K562 (cell line): Measurements from ENCODE around the gene PGAP3. TPM values are rescaled to one million over a fixed set of nuclear protein-coding genes. Genes with fewer than 3 reads are reported as not detected.

Source experiments
- ATAC-seq: fragments of 200-7000 bp; cut with Tn5 transposase; 3 replicates; pipeline ENCODE4 v1.9.1; 2020; ENCODE audit warnings: moderate library complexity
- BruUV-seq: library from RNA; stranded (reverse); fragments of 400-500 nt; replicated peaks from 2 replicates; lab custom pipeline; 2021; lab: Mats Ljungman, UMichigan
- CTCF ChIA-PET: fragments of 300-600 bp; formaldehyde crosslinking; extraction: SDS; loops from one replicate; lab custom pipeline; 2021; ENCODE audit warnings: low intra/inter-chr PET ratio; lab: Yijun Ruan, JAX
- POLR2A ChIA-PET: fragments of 300-600, 350-650 bp; sonication (Branson Sonifier 250); formaldehyde crosslinking; extraction: SDS; loops from one replicate; lab custom pipeline; 2021; ENCODE audit warnings: antibody characterized with exemption, inconsistent platforms; lab: Yijun Ruan, JAX
- DNase-seq, 4 experiments: peaks; one replicate each; pipeline versions ENCODE4 v3.0.0 to v3.0.0-alpha.2; 2011 to 2018; ENCODE audit warnings: low spot score in 3 of 4, mixed read lengths in 3 of 4; ENCODE audit errors: extremely low read depth in 1 of 4
- FAIRE-seq: peaks from 2 replicates; lab custom pipeline; 2011; peaks lifted over from hg19 to GRCh38; lab: Jason Lieb, UNC
- H2AFZ ChIP-seq: 2 replicates; pipeline ENCODE4 v1.6.0; 2011; ENCODE audit warnings: low read depth, low read length, control low read depth, inconsistent platforms
- H3K27ac ChIP-seq: fragments of 200-600 bp; 3 replicates; pipeline ENCODE4 v1.8.0; 2011; ENCODE audit warnings: low read depth, mild to moderate bottlenecking, control low read depth, inconsistent platforms, low read length, moderate library complexity, mixed read lengths; ENCODE audit errors: extremely low read depth
- H3K27me3 ChIP-seq, 2 experiments: fragments of 300-600 bp in 1 of 2; 2 replicates in 1 of 2; 3 replicates in 1 of 2; pipeline versions ENCODE4 v1.6.0 to v1.8.0; 2011; ENCODE audit warnings: inconsistent platforms in 2 of 2, low read length in 2 of 2, mild to moderate bottlenecking in 1 of 2, mixed read lengths in 1 of 2, moderate library complexity in 1 of 2; ENCODE audit not compliant: control insufficient read depth in 2 of 2, insufficient read depth in 2 of 2
- H3K36me3 ChIP-seq: fragments of 300-600 bp; 3 replicates; pipeline ENCODE4 v1.8.0; 2011; ENCODE audit warnings: mild to moderate bottlenecking, low read length, inconsistent platforms; ENCODE audit not compliant: control insufficient read depth, insufficient read depth
- H3K4me1 ChIP-seq, 2 experiments: fragments of 200-600 bp in 1 of 2; replicated peaks in 1 of 2; 2 replicates in 1 of 2; 3 replicates in 1 of 2; pipeline versions ENCODE4 v1.5.1 to v1.8.0; 2011; ENCODE audit warnings: inconsistent platforms in 2 of 2, low read length in 2 of 2, mild to moderate bottlenecking in 1 of 2, mixed read lengths in 1 of 2, moderate library complexity in 1 of 2; ENCODE audit not compliant: control insufficient read depth in 2 of 2, insufficient read depth in 2 of 2
- H3K4me2 ChIP-seq: 2 replicates; pipeline ENCODE4 v1.6.1; 2011; ENCODE audit warnings: low read length, control low read depth, inconsistent platforms, mixed read lengths; ENCODE audit not compliant: insufficient read depth
- H3K4me3 ChIP-seq: fragments of 200-600 bp; sonication (generic), shearing (Covaris generic); 2 replicates; pipeline ENCODE4 v1.5.1; 2016; ENCODE audit warnings: control low read depth, inconsistent platforms
- H3K79me2 ChIP-seq: fragments of 200-600 bp; 3 replicates; pipeline ENCODE4 v1.8.0; 2011; ENCODE audit warnings: low read length, inconsistent platforms; ENCODE audit not compliant: control insufficient read depth, insufficient read depth
- H3K9ac ChIP-seq, 2 experiments: 2 replicates each; pipeline versions ENCODE4 v1.6.0 to v1.6.1; 2011; ENCODE audit warnings: low read depth in 2 of 2, low read length in 2 of 2, control low read depth in 1 of 2, inconsistent platforms in 1 of 2, mild to moderate bottlenecking in 1 of 2, mixed read lengths in 1 of 2; ENCODE audit not compliant: insufficient read depth in 1 of 2
- H3K9me1 ChIP-seq: one replicate; pipeline ENCODE4 v1.6.0; 2011; ENCODE audit warnings: inconsistent platforms, mild to moderate bottlenecking, low read length, moderate library complexity; ENCODE audit not compliant: control insufficient read depth, insufficient read depth
- H3K9me3 ChIP-seq: replicated peaks from 2 replicates; pipeline ENCODE4 v1.5.1; 2011; ENCODE audit warnings: low read depth, low read length, inconsistent platforms; ENCODE audit not compliant: control insufficient read depth, insufficient read depth
- H4K20me1 ChIP-seq: replicated peaks from 2 replicates; pipeline ENCODE4 v1.6.1; 2011; ENCODE audit warnings: low read length, inconsistent platforms, mixed read lengths; ENCODE audit not compliant: control insufficient read depth, insufficient read depth
- HNRNPL ChIP-seq: fragments of 200-400 bp; formaldehyde crosslinking; IDR thresholded peaks from 2 replicates; pipeline ENCODE4 v1.6.1; 2017; ENCODE audit warnings: low read depth, mild to moderate bottlenecking, low read length
- SMARCA4 ChIP-seq: fragments of 450-650 bp; IDR thresholded peaks from 2 replicates; pipeline ENCODE4 v1.6.1; 2016
- ZC3H8 ChIP-seq: fragments of 450-650 bp; IDR thresholded peaks from 2 replicates; pipeline ENCODE4 v1.6.1; 2017
- ZFP36 ChIP-seq: fragments of 150-350 bp; IDR thresholded peaks from 2 replicates; pipeline ENCODE4 v1.6.1; 2018; ENCODE audit warnings: low read length, low read depth; ENCODE audit not compliant: partially characterized antibody
- ZNF696 ChIP-seq: fragments of 250-450 bp; sonication (Bioruptor Pico); conservative IDR thresholded peaks from 2 replicates; pipeline ENCODE4 v1.4.0; 2020; ENCODE audit warnings: mild to moderate bottlenecking, moderate library complexity
- ZSCAN29 ChIP-seq: fragments of 450-650 bp; IDR thresholded peaks from 2 replicates; pipeline ENCODE4 v1.6.1; 2017
- WGBS: fragments of 100-300 bp; shearing (Covaris generic); methylation state at CpG from one replicate; pipeline ENCODE4 v1.1.6; 2016; ENCODE audit warnings: low coverage, mixed read lengths; ENCODE audit not compliant: insufficient coverage; ENCODE audit errors: missing lambda C conversion rate; 5-methylcytosine and 5-hydroxymethylcytosine counted together
- in situ Hi-C: fragments of 300-500 bp; cut with MboI; formaldehyde crosslinking; loops from 4 replicates; pipeline ENCODE4 v1.15.0; 2018; ENCODE audit warnings: inconsistent platforms, mixed read lengths
- intact Hi-C: fragments of 100-400 bp; cut with micrococcal nuclease; formaldehyde crosslinking; loops from 2 replicates; pipeline ENCODE4 v1.14.2; 2022
- polyA plus RNA-seq, 8 experiments: library from polyadenylated mRNA; depleted of rRNA in 4 of 8; stranded (reverse) in 5 of 8; unstranded in 3 of 8; fragments of >200 nt; fragmentation: Nextera tagmentation in 2 of 8; fragmentation: Illumina TruSeq in 1 of 8; extraction: Ambion mirVana in 2 of 8; extraction: Trizol in 1 of 8; gene quantifications; 2 replicates each; pipeline versions ENCODE4 v1.2.1 to v1.2.3, GENCODE V29; 2011 to 2014; ENCODE audit warnings: inconsistent platforms in 1 of 8, missing spikeins in 1 of 8
- total RNA-seq, 7 experiments: library from RNA; depleted of rRNA in 6 of 7; stranded (reverse); fragments of >200 nt in 6 of 7; fragmentation: Illumina TruSeq in 2 of 7; extraction: Trizol in 2 of 7; gene quantifications; 2 replicates each; pipeline versions ENCODE4 v1.2.1 to v1.2.3, GENCODE V29; 2011 to 2021; ENCODE audit warnings: low replicate concordance in 1 of 7
- TF ChIP-seq, protein P1 (sequence below), 3 experiments: IDR thresholded peaks in 2 of 3; conservative IDR thresholded peaks in 1 of 3; 2 replicates each; pipeline ENCODE4 v1.5.1; 2011 to 2012; ENCODE audit warnings: low read length in 3 of 3, mild to moderate bottlenecking in 3 of 3, control low read depth in 2 of 3, improper control_type of control experiment in 1 of 3, inconsistent platforms in 1 of 3, low read depth in 1 of 3, mixed read lengths in 1 of 3, moderate library complexity in 1 of 3; ENCODE audit not compliant: insufficient read depth in 2 of 3
- TF ChIP-seq, protein P2 (sequence below): fragments of 250-450 bp; sonication (Bioruptor Pico); IDR thresholded peaks from 2 replicates; pipeline ENCODE4 v1.4.0; 2020; ENCODE audit warnings: mild to moderate bottlenecking, moderate library complexity

PGAP3 gene
- total and polyA plus RNA-seq, 9 of the 15 experiments (the other 6 are each of a cell fraction or from before 2014, with no cell fraction given): 0.38 to 9.4 (median 4.5) TPM

DNA sequence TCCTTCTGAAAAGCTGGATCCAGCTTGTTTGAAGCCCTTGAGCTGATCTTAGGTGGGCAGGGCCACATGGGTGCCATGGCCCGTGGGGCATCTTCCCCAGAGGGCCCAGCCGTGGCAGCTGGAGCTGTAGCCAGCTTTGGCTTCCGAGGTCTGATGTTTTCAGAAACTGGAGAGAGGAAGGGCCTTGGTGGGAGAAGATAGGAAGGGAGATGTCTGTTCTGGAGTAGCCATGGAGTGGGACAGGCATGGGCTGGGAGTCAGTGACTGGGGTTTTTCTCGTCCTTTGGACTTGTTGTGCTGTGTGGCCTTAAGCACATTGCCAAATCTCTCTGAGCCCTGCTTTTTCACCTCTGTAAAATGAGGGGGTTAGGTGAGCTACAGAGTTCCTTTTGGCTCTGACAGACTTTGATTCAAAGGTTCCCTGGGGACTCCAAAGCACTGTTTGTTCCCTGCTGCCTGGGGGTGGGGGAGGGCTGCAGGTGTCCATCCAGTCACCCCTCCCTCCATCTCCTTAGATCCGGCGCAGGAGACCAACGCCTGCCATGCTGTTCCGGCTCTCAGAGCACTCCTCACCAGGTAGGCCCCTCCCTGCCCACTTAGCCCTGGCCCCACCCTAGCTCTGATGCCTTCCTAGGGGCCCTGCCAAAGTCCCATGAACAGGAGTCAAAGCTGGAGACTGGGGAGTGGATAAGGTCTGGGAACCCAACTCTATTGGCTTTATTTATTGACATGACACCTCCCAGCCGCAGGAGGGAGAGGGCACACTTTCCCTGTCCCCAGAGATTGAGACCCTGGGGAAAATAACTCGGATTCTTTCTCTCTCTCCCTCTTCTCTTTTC is 59.0 kb downstream of the PGAP3 start:
- DNase-seq: no peak
- Histone ChIP-seq H3K27ac (no peak overlapping the region), H3K9me1 (no peaks in the 10 kb centered on the region), H3K4me1 (peaks cover 0 to 41% of the 10 kb centered on the region in 2 experiments; a peak in 2 of 5 replicates), H3K27me3 (no peaks in the 10 kb centered on the region), H3K9ac (peak overlapping the region in 1 of 2 experiments; percentile 28; a peak in 1 of 4 replicates), H3K4me3 (no peak overlapping the region), H3K9me3 (no peaks in the 10 kb centered on the region), H2AFZ (no peak overlapping the region), H3K36me3 (no peaks in the 10 kb centered on the region), H3K4me2 (no peak overlapping the region), H4K20me1 (no peaks in the 10 kb centered on the region), H3K79me2 (no peaks in the 10 kb centered on the region)
- CTCF ChIA-PET: interaction anchor here (0.6 kb wide), 1 partner anchor 356 kb away, joined by 3 read pairs; no protein-coding TSS in a partner anchor
- POLR2A ChIA-PET: interaction anchor here (0.6 to 1.6 kb wide), 3 partner anchors 11 to 100 kb away, joined by 3 to 7 read pairs (median 4); no protein-coding TSS in a partner anchor
- WGBS: 35% methylated on average over 10 of the region's 10 CpGs
- no peak for FAIRE-seq
- no peak for TF ChIP-seq ZC3H8
- TF ChIP-seq, protein P1, sequence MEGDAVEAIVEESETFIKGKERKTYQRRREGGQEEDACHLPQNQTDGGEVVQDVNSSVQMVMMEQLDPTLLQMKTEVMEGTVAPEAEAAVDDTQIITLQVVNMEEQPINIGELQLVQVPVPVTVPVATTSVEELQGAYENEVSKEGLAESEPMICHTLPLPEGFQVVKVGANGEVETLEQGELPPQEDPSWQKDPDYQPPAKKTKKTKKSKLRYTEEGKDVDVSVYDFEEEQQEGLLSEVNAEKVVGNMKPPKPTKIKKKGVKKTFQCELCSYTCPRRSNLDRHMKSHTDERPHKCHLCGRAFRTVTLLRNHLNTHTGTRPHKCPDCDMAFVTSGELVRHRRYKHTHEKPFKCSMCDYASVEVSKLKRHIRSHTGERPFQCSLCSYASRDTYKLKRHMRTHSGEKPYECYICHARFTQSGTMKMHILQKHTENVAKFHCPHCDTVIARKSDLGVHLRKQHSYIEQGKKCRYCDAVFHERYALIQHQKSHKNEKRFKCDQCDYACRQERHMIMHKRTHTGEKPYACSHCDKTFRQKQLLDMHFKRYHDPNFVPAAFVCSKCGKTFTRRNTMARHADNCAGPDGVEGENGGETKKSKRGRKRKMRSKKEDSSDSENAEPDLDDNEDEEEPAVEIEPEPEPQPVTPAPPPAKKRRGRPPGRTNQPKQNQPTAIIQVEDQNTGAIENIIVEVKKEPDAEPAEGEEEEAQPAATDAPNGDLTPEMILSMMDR (IDR thresholded peaks at IDR 0.05 in 2 of 3, conservative IDR thresholded peaks at IDR 0.05 in 1 of 3; ENCODE audit: insufficient read depth in 2 of 3, low read depth in 1 of 3, low read length in 3 of 3): peak in 1 of 3 experiments; percentile 18; a peak in 2 of 6 replicates
- no peak for TF ChIP-seq ZNF696 (CRISPR knock-in tag)
- no peak for TF ChIP-seq SMARCA4
- TF ChIP-seq HNRNPL: no peak
- TF ChIP-seq, protein P2, sequence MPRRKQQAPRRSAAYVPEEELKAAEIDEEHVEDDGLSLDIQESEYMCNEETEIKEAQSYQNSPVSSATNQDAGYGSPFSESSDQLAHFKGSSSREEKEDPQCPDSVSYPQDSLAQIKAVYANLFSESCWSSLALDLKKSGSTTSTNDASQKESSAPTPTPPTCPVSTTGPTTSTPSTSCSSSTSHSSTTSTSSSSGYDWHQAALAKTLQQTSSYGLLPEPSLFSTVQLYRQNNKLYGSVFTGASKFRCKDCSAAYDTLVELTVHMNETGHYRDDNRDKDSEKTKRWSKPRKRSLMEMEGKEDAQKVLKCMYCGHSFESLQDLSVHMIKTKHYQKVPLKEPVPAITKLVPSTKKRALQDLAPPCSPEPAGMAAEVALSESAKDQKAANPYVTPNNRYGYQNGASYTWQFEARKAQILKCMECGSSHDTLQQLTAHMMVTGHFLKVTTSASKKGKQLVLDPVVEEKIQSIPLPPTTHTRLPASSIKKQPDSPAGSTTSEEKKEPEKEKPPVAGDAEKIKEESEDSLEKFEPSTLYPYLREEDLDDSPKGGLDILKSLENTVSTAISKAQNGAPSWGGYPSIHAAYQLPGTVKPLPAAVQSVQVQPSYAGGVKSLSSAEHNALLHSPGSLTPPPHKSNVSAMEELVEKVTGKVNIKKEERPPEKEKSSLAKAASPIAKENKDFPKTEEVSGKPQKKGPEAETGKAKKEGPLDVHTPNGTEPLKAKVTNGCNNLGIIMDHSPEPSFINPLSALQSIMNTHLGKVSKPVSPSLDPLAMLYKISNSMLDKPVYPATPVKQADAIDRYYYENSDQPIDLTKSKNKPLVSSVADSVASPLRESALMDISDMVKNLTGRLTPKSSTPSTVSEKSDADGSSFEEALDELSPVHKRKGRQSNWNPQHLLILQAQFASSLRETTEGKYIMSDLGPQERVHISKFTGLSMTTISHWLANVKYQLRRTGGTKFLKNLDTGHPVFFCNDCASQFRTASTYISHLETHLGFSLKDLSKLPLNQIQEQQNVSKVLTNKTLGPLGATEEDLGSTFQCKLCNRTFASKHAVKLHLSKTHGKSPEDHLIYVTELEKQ (CRISPR knock-in tag): no peak
- 0 out of 2 replicates have a peak, but pooled peaks have one; percentile 34 for TF ChIP-seq ZSCAN29
- peak; percentile 62 for TF ChIP-seq ZFP36
- in situ Hi-C loops (no loop called here), intact Hi-C loops (no loop called here)
- no TSS peak for BruUV-seq
- peak; percentile 26 for ATAC-seq
